Glutamatergic neuron (in vitro differentiated cells): Measurements from ENCODE around the gene CFDP1. TPM values are rescaled to one million over a fixed set of nuclear protein-coding genes. Genes with fewer than 3 reads are reported as not detected.

Experiments
- DNase-seq: peaks from one replicate; pipeline ENCODE4 v3.0.0; 2022
- H3K27ac Mint-ChIP-seq: one replicate; pipeline ENCODE4 v1.8.0; 2020; ENCODE audit warnings: mild to moderate bottlenecking, mixed read lengths, inconsistent platforms; ENCODE audit not compliant: unreplicated experiment
- H3K27me3 Mint-ChIP-seq: one replicate; pipeline ENCODE4 v1.8.0; 2020; ENCODE audit warnings: mild to moderate bottlenecking, moderate library complexity, mixed read lengths, inconsistent platforms; ENCODE audit not compliant: unreplicated experiment
- H3K36me3 Mint-ChIP-seq: one replicate; pipeline ENCODE4 v1.8.0; 2020; ENCODE audit warnings: mild to moderate bottlenecking, mixed read lengths, inconsistent platforms; ENCODE audit not compliant: unreplicated experiment
- H3K4me1 Mint-ChIP-seq: one replicate; pipeline ENCODE4 v1.8.0; 2020; ENCODE audit warnings: mild to moderate bottlenecking, low read depth, mixed read lengths, inconsistent platforms; ENCODE audit not compliant: unreplicated experiment
- H3K4me3 Mint-ChIP-seq: one replicate; pipeline ENCODE4 v1.8.0; 2020; ENCODE audit warnings: mild to moderate bottlenecking, mixed read lengths, inconsistent platforms; ENCODE audit not compliant: unreplicated experiment
- H3K9me3 Mint-ChIP-seq: one replicate; pipeline ENCODE4 v1.8.0; 2020; ENCODE audit warnings: mild to moderate bottlenecking, moderate library complexity, mixed read lengths, inconsistent platforms; ENCODE audit not compliant: unreplicated experiment
- total RNA-seq: library from RNA; stranded (reverse); fragmentation: NEBNext Ultra II Directional; extraction: Animal tissue kit (Norgen Biotek cat#: 25700); gene quantifications from one replicate; pipeline ENCODE4 v1.2.1, GENCODE V29; 2021; ENCODE audit not compliant: unreplicated experiment
- TF ChIP-seq, protein P1 (sequence below): fragments of 200-600 bp; sonication (generic); IDR thresholded peaks from one replicate; pipeline ENCODE4 v1.5.0; 2021; ENCODE audit not compliant: partially characterized antibody, unreplicated experiment

The CFDP1 gene
- total RNA-seq, 1 donor from 2014 or later = 60.1 TPM

DNA sequence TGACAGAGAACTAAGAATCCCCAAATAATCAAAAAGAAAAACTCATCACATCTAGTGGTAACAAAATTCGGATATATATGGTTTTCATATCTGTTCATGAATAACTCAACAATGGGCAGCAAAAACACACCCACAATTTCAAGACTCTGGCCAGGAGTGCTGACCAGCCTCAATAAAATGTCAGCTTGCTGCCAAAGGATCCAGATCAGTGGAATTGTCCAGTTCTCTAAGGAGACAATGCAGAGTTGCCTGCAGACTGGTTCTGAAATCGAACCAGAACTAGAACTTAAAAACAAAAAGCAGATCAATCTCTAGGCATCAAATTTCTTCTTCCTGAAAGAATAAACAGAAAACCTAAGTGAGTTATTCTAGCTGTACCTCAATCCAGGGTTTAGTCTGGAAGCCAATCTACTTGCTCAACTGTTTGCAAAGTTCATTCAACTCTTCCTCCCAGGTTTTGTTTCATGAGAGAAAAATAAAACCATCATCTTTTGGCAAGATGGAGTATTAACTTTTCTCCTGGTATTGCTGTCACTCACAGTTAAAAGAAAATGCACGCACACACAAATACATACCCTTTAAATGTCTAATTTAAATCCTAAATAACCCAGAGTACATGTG, 61.0 kb downstream of the CFDP1 start:
- DNase-seq = no peak
- TF ChIP-seq, protein P1, sequence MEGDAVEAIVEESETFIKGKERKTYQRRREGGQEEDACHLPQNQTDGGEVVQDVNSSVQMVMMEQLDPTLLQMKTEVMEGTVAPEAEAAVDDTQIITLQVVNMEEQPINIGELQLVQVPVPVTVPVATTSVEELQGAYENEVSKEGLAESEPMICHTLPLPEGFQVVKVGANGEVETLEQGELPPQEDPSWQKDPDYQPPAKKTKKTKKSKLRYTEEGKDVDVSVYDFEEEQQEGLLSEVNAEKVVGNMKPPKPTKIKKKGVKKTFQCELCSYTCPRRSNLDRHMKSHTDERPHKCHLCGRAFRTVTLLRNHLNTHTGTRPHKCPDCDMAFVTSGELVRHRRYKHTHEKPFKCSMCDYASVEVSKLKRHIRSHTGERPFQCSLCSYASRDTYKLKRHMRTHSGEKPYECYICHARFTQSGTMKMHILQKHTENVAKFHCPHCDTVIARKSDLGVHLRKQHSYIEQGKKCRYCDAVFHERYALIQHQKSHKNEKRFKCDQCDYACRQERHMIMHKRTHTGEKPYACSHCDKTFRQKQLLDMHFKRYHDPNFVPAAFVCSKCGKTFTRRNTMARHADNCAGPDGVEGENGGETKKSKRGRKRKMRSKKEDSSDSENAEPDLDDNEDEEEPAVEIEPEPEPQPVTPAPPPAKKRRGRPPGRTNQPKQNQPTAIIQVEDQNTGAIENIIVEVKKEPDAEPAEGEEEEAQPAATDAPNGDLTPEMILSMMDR = no peak
- H3K9me3 Mint-ChIP-seq = peaks cover 3% of the 10 kb centered on the region
- peak overlapping the region; percentile 72 for H3K27ac Mint-ChIP-seq
- no peak overlapping the region for H3K4me3 Mint-ChIP-seq
- H3K36me3 Mint-ChIP-seq = no peaks in the 10 kb centered on the region
- H3K4me1 Mint-ChIP-seq = peaks cover 25% of the 10 kb centered on the region
- H3K27me3 Mint-ChIP-seq = no peaks in the 10 kb centered on the region

DNA sequence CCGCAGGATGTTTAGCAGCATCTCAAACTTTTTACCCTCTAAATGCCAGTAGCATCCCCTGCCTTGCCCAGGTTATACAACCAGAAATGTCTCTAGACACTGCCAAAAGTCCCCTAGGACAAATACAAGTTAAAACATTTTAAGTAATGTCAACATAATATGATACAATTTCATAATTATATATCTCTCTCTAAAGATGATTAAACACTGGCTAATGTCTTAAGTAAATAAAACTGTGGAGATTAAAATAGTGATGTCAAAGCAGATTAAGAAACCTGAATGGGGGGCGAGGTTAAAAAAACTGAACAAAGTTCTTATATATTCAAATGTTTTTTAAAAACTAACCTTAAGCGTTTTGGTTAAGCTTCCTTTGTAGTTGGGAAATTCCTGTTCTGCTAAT, 62.1 kb downstream of the CFDP1 start:
- TF ChIP-seq, protein P1 = no peak
- peaks cover 3% of the 10 kb centered on the region for H3K9me3 Mint-ChIP-seq
- no peak for DNase-seq
- no peaks in the 10 kb centered on the region for H3K36me3 Mint-ChIP-seq
- H3K4me3 Mint-ChIP-seq = no peak overlapping the region
- no peaks in the 10 kb centered on the region for H3K27me3 Mint-ChIP-seq
- no peak overlapping the region for H3K27ac Mint-ChIP-seq
- peaks cover 18% of the 10 kb centered on the region for H3K4me1 Mint-ChIP-seq

DNA sequence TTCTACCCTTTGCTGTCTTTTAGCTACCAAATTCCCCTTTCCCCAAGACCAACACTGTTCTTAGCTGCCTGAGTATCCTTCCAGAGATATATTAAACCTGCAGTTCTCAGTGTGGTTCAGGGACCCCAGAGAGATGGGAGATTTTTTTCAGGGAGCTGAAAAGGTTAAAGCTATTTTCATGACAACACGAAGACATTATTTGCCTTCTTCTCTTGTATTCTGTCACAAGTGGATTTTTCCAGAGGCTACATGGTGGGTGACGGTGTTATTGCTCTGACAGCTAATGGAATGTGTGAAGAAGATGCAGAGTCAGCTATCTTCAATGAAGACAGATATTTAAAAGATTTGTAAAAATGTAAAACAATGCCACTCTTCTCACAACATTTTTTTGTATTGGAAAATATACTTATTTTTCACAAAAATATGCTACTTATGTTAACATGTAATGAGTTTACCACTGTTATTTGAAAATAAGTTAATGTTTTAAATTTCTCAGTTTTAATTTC, 69.0 kb downstream of the CFDP1 start:
- Mint-ChIP-seq H3K9me3 (peaks cover 2% of the 10 kb centered on the region), H3K4me3 (no peak overlapping the region), H3K36me3 (no peaks in the 10 kb centered on the region), H3K27ac (no peak overlapping the region), H3K27me3 (no peaks in the 10 kb centered on the region), H3K4me1 (peaks cover 2% of the 10 kb centered on the region)
- DNase-seq = no peak
- TF ChIP-seq, protein P1 = no peak

DNA sequence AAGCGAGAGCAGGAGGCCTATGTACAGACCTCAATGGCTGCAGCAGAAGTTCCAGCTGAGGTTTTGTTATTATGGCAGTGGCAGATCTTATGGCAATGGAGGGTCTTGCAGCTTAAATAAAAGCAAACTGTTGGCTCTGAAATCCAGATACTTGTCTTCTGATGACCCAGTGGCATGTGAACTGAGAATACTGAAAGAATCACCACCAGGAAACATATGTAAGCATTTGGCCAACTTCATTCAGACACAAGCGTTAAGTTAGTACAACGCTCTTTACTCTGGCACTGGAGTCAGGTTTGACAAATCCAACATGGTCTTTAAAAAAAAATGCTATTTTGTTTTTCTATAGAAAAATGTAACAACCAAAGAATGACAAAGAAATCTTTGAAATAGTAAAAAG, 70.5 kb downstream of the CFDP1 start:
- H3K9me3 Mint-ChIP-seq = peaks cover 2% of the 10 kb centered on the region
- no peaks in the 10 kb centered on the region for H3K36me3 Mint-ChIP-seq
- peaks cover 2% of the 10 kb centered on the region for H3K4me1 Mint-ChIP-seq
- DNase-seq = no peak
- no peak overlapping the region for H3K27ac Mint-ChIP-seq
- TF ChIP-seq, protein P1 = no peak
- H3K27me3 Mint-ChIP-seq = no peaks in the 10 kb centered on the region
- H3K4me3 Mint-ChIP-seq = no peak overlapping the region

DNA sequence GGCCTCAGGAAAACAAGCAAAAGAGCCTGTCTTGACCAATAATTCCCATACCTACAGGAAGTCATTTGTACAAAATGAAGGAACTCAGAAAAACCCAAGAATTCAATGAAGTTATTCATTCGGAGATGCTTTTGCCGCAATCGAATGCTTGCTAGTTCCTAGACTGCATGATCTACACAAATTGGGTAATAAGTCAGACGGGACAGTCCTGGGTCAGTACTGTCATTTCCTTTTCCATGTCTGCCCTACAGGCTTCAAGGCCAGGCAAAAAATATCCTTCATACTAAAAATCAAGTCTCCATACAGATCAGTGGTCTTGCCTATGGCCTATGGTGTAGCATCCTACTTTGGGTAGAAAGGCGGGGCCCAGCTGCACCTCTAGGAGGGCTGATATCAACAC, 71.4 kb downstream of the CFDP1 start:
- Mint-ChIP-seq H3K4me3 (no peak overlapping the region), H3K27ac (no peak overlapping the region), H3K27me3 (no peaks in the 10 kb centered on the region), H3K36me3 (no peaks in the 10 kb centered on the region), H3K9me3 (peaks cover 2% of the 10 kb centered on the region), H3K4me1 (peaks cover 2% of the 10 kb centered on the region)
- TF ChIP-seq, protein P1 = no peak
- DNase-seq = no peak
